K562 (cell line): ENCODE measurements around the gene ZDHHC18. TPM values are rescaled to one million over a fixed set of nuclear protein-coding genes. Genes with fewer than 3 reads are reported as not detected.
A peak's percentile ranks its signal among the peaks of the same experiment; 100 is the strongest.

ENCODE experiments used
- CBFB ChIP-seq: sonication (generic); formaldehyde crosslinking; IDR thresholded peaks from 2 replicates; pipeline ENCODE4 v1.4.0; 2020; ENCODE audit warnings: mild to moderate bottlenecking, missing genetic modification reagents
- CCAR2 ChIP-seq: fragments of 200-400 bp; formaldehyde crosslinking; IDR thresholded peaks from 2 replicates; pipeline ENCODE4 v1.6.1; 2017; ENCODE audit warnings: mild to moderate bottlenecking, low read depth, low read length
- EWSR1 ChIP-seq: fragments of 450-650 bp; IDR thresholded peaks from 2 replicates; pipeline ENCODE4 v1.6.1; 2018; ENCODE audit warnings: borderline replicate concordance, mild to moderate bottlenecking, low read depth, moderate library complexity; ENCODE audit not compliant: partially characterized antibody
- HNRNPLL ChIP-seq: fragments of 200-400 bp; formaldehyde crosslinking; IDR thresholded peaks from 2 replicates; pipeline ENCODE4 v1.6.1; 2017; ENCODE audit warnings: low read length, low read depth, mild to moderate bottlenecking; ENCODE audit not compliant: poor library complexity, severe bottlenecking
- MECOM ChIP-seq: fragments of 250-450 bp; sonication (Bioruptor Pico); IDR thresholded peaks from 2 replicates; pipeline ENCODE4 v1.8.0; 2022; ENCODE audit warnings: inconsistent platforms
- NEUROD1 ChIP-seq: fragments of 150-350 bp; IDR thresholded peaks from 2 replicates; pipeline ENCODE4 v1.6.1; 2014; ENCODE audit warnings: borderline replicate concordance, low read length, low read depth; ENCODE audit not compliant: partially characterized antibody
- SP1 ChIP-seq: sonication (generic); formaldehyde crosslinking; IDR thresholded peaks from 2 replicates; pipeline ENCODE4 v1.8.1; 2022; ENCODE audit warnings: mild to moderate bottlenecking, missing genetic modification reagents
- TAF9B ChIP-seq: fragments of 450-650 bp; IDR thresholded peaks from 2 replicates; pipeline ENCODE4 v1.6.1; 2018; ENCODE audit warnings: mild to moderate bottlenecking; ENCODE audit not compliant: partially characterized antibody
- ZNF197 ChIP-seq: fragments of 200-800 bp; sonication (Bioruptor generic); IDR thresholded peaks from 2 replicates; pipeline ENCODE4 v1.6.1; 2016; ENCODE audit warnings: low read depth, missing genetic modification characterization, missing compliant biosample characterization
- ZNF232 ChIP-seq: sonication (generic); formaldehyde crosslinking; IDR thresholded peaks from 2 replicates; pipeline ENCODE4 v1.8.0; 2022; ENCODE audit warnings: mild to moderate bottlenecking, missing genetic modification reagents
- ZNF384 ChIP-seq: IDR thresholded peaks from 2 replicates; pipeline ENCODE4 v1.6.1; 2012; ENCODE audit warnings: low read depth, low read length, improper control_type of control experiment
- ZNF76 ChIP-seq: fragments of 250-450 bp; sonication (Bioruptor Pico); IDR thresholded peaks from 2 replicates; pipeline ENCODE4 v1.4.0; 2020; ENCODE audit warnings: mild to moderate bottlenecking, moderate library complexity, borderline replicate concordance
- polyA plus RNA-seq, 8 experiments: library from polyadenylated mRNA; depleted of rRNA in 4 of 8; stranded (reverse) in 5 of 8; unstranded in 3 of 8; fragments of >200 nt; fragmentation: Nextera tagmentation in 2 of 8; fragmentation: Illumina TruSeq in 1 of 8; extraction: Ambion mirVana in 2 of 8; extraction: Trizol in 1 of 8; gene quantifications; 2 replicates each; pipeline versions ENCODE4 v1.2.1 to v1.2.3, GENCODE V29; 2011 to 2014; ENCODE audit warnings: inconsistent platforms in 1 of 8, missing spikeins in 1 of 8
- total RNA-seq, 7 experiments: library from RNA; depleted of rRNA in 6 of 7; stranded (reverse); fragments of >200 nt in 6 of 7; fragmentation: Illumina TruSeq in 2 of 7; extraction: Trizol in 2 of 7; gene quantifications; 2 replicates each; pipeline versions ENCODE4 v1.2.1 to v1.2.3, GENCODE V29; 2011 to 2021; ENCODE audit warnings: low replicate concordance in 1 of 7
- TF ChIP-seq, protein P1 (sequence below): fragments of 250-450 bp; sonication (Bioruptor Pico); IDR thresholded peaks from 2 replicates; pipeline ENCODE4 v1.5.1; 2021; ENCODE audit warnings: mild to moderate bottlenecking
- TF ChIP-seq, protein P2 (sequence below), 2 experiments: IDR thresholded peaks; 2 replicates each; pipeline ENCODE4 v1.6.1; 2011; ENCODE audit warnings: borderline replicate concordance in 1 of 2, control low read depth in 1 of 2, low read depth in 1 of 2, low read length in 1 of 2, mild to moderate bottlenecking in 1 of 2, mixed read lengths in 1 of 2, moderate library complexity in 1 of 2; ENCODE audit not compliant: insufficient read depth in 1 of 2, insufficient read length in 1 of 2, poor library complexity in 1 of 2, severe bottlenecking in 1 of 2; ENCODE audit errors: extremely low read depth in 1 of 2
- TF ChIP-seq, protein P3 (sequence below), 2 experiments: fragments of 450-650 bp in 1 of 2; sonication (generic) in 1 of 2; formaldehyde crosslinking; conservative IDR thresholded peaks; 2 replicates each; pipeline versions ENCODE4 v1.4.0 to v1.8.1; 2020 to 2022; ENCODE audit warnings: mild to moderate bottlenecking in 1 of 2, missing genetic modification reagents in 1 of 2
- TF ChIP-seq, protein P4 (sequence below): IDR thresholded peaks from 2 replicates; pipeline ENCODE4 v1.6.1; 2016; ENCODE audit warnings: missing genetic modification characterization, missing compliant biosample characterization
- TF ChIP-seq, protein P5 (sequence below): fragments of 250-450 bp; sonication (Bioruptor Pico); IDR thresholded peaks from 2 replicates; pipeline ENCODE4 v1.5.0; 2021
- TF ChIP-seq, protein P6 (sequence below), 2 experiments: fragments of 450-650 bp; conservative IDR thresholded peaks; 2 replicates each; pipeline ENCODE4 v1.6.1; 2017; ENCODE audit warnings: mild to moderate bottlenecking in 2 of 2, moderate library complexity in 2 of 2

The ZDHHC18 gene
- total and polyA plus RNA-seq, 9 of the 15 experiments (the other 6 are each of a cell fraction or from before 2014, with no cell fraction given), result 0.42 to 35.6 (median 15.8) TPM

DNA sequence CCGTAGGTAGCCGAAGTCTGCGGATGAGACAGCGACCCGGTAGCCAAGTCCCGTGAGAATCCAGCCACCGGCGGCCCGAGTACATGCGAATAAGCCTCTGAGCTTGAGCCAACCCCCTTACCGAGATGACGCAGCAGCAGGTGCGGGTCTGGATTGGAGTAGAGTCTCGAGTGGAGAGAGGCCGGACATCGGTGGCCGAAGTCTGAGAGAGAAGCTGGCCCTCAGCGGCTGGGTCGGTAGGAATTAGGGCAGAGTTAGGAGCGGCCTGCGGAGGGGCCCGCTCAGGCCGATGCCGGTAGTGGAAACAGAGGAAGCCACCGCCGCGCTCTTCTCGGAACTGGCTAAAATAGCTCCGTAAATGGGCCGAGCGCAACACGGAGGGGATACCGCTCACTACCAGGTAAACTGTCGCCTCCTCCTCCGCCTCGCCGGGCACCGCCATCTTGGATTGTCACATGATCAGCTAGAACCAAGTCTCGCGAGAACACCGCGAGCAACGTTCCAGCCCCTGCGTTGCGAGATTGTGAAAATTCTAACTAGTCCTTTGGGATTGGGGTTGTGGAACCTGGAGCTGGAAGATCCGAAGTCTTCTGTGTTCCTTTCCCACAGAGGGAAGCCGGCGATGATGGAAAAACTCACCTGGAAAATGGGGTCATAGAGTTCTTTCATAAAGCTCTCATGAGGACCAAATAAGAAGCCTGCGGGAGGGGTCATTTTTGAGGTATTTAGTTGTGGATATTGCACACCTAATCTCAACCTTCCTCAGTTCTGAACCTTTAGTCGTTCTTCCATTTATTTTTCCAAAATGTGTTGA, 73.7 kb downstream of the ZDHHC18 start, which contains the start of gene GPATCH3 (continued):
- TF ChIP-seq, protein P1, sequence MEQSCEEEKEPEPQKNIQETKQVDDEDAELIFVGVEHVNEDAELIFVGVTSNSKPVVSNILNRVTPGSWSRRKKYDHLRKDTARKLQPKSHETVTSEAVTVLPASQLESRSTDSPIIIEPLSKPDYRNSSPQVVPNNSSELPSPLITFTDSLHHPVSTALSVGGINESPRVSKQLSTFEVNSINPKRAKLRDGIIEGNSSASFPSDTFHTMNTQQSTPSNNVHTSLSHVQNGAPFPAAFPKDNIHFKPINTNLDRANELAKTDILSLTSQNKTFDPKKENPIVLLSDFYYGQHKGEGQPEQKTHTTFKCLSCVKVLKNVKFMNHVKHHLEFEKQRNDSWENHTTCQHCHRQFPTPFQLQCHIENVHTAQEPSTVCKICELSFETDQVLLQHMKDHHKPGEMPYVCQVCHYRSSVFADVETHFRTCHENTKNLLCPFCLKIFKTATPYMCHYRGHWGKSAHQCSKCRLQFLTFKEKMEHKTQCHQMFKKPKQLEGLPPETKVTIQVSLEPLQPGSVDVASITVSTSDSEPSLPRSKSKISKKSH (CRISPR knock-in tag), result no peak
- TF ChIP-seq, protein P2, sequence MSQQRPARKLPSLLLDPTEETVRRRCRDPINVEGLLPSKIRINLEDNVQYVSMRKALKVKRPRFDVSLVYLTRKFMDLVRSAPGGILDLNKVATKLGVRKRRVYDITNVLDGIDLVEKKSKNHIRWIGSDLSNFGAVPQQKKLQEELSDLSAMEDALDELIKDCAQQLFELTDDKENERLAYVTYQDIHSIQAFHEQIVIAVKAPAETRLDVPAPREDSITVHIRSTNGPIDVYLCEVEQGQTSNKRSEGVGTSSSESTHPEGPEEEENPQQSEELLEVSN (IDR thresholded peaks at IDR 0.05; ENCODE audit: borderline replicate concordance in 1 of 2, extremely low read depth in 1 of 2, insufficient read depth in 1 of 2, insufficient read length in 1 of 2, low read depth in 1 of 2, low read length in 1 of 2, poor library complexity in 1 of 2, severe bottlenecking in 1 of 2), result peak in 1 of 2 experiments; percentile 27
- TF ChIP-seq, protein P3, sequence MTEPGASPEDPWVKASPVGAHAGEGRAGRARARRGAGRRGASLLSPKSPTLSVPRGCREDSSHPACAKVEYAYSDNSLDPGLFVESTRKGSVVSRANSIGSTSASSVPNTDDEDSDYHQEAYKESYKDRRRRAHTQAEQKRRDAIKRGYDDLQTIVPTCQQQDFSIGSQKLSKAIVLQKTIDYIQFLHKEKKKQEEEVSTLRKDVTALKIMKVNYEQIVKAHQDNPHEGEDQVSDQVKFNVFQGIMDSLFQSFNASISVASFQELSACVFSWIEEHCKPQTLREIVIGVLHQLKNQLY (CRISPR knock-in tag; conservative IDR thresholded peaks at IDR 0.05), result peak in 1 of 2 experiments; percentile 75; a peak in 1 of 4 replicates
- peak; percentile 36; the same call in 1 of the 2 replicates for TF ChIP-seq ZNF232 (CRISPR knock-in tag)
- no peak for TF ChIP-seq CBFB (CRISPR knock-in tag)
- no peak for TF ChIP-seq EWSR1
- no peak for TF ChIP-seq ZNF76
- peak; percentile 73 for TF ChIP-seq SP1 (CRISPR knock-in tag)
- TF ChIP-seq, protein P4, sequence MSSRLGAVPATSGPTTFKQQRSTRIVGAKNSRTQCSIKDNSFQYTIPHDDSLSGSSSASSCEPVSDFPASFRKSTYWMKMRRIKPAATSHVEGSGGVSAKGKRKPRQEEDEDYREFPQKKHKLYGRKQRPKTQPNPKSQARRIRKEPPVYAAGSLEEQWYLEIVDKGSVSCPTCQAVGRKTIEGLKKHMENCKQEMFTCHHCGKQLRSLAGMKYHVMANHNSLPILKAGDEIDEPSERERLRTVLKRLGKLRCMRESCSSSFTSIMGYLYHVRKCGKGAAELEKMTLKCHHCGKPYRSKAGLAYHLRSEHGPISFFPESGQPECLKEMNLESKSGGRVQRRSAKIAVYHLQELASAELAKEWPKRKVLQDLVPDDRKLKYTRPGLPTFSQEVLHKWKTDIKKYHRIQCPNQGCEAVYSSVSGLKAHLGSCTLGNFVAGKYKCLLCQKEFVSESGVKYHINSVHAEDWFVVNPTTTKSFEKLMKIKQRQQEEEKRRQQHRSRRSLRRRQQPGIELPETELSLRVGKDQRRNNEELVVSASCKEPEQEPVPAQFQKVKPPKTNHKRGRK, result 0 out of 2 replicates have a peak, but pooled peaks have one; percentile 51
- peak; percentile 28 for TF ChIP-seq HNRNPLL
- TF ChIP-seq TAF9B, result peak; percentile 97
- TF ChIP-seq NEUROD1, result peak; percentile 50
- TF ChIP-seq CCAR2, result no peak
- no peak for TF ChIP-seq ZNF384
- TF ChIP-seq ZNF197 (CRISPR knock-in tag), result no peak
- TF ChIP-seq, protein P5, sequence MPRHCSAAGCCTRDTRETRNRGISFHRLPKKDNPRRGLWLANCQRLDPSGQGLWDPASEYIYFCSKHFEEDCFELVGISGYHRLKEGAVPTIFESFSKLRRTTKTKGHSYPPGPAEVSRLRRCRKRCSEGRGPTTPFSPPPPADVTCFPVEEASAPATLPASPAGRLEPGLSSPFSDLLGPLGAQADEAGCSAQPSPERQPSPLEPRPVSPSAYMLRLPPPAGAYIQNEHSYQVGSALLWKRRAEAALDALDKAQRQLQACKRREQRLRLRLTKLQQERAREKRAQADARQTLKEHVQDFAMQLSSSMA (CRISPR knock-in tag), result no peak
- TF ChIP-seq, protein P6, sequence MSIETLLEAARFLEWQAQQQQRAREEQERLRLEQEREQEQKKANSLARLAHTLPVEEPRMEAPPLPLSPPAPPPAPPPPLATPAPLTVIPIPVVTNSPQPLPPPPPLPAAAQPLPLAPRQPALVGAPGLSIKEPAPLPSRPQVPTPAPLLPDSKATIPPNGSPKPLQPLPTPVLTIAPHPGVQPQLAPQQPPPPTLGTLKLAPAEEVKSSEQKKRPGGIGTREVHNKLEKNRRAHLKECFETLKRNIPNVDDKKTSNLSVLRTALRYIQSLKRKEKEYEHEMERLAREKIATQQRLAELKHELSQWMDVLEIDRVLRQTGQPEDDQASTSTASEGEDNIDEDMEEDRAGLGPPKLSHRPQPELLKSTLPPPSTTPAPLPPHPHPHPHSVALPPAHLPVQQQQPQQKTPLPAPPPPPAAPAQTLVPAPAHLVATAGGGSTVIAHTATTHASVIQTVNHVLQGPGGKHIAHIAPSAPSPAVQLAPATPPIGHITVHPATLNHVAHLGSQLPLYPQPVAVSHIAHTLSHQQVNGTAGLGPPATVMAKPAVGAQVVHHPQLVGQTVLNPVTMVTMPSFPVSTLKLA (conservative IDR thresholded peaks at IDR 0.05), result peak; percentile 69 to 93
- no peak for TF ChIP-seq MECOM
